ENCODE results near the gene TRDMT1. TPM values are rescaled to one million over a fixed set of nuclear protein-coding genes. Genes with fewer than 3 reads are reported as not detected.
A peak's percentile ranks its signal among the peaks of the same experiment; 100 is the strongest.

Gene TRDMT1
- total RNA-seq, 2 donors from 2014 or later = 8.1 to 13.0 TPM

- DNase-seq = no peak
- Histone ChIP-seq H3K36me3 (ENCODE audit: control insufficient read depth, insufficient read depth, low read length) (peaks cover 62% of the 10 kb centered on the region), H3K9me3 (ENCODE audit: control insufficient read depth, low read length) (no peaks in the 10 kb centered on the region), H3K9ac (ENCODE audit: extremely low read depth, low read length, poor library complexity, severe bottlenecking) (no peak overlapping the region), H3K27ac (ENCODE audit: low read depth, low read length) (no peak overlapping the region), H3K4me1 (ENCODE audit: control insufficient read depth, insufficient read depth, low read length) (no peaks in the 10 kb centered on the region), H3K4me3 (ENCODE audit: low read length) (no peak overlapping the region), H3K27me3 (ENCODE audit: control insufficient read depth, insufficient read depth, low read length, poor library complexity, severe bottlenecking) (peaks cover 2% of the 10 kb centered on the region)
- H3K4me3 Mint-ChIP-seq = no peak overlapping the region
- H3K27ac Mint-ChIP-seq = no peak overlapping the region
- no peak for TF ChIP-seq CTCF (conservative IDR thresholded peaks at IDR 0.05)
- H3K27me3 Mint-ChIP-seq (ENCODE audit: insufficient read depth) = peaks cover 15% of the 10 kb centered on the region
- no peaks in the 10 kb centered on the region for H3K4me1 Mint-ChIP-seq
- H3K9me3 Mint-ChIP-seq = no peaks in the 10 kb centered on the region
- peaks cover 15% of the 10 kb centered on the region for H3K36me3 Mint-ChIP-seq (ENCODE audit: low read depth)
- WGBS, 2 experiments (ENCODE audit: insufficient coverage in 1 of 2, insufficient read length in 1 of 2) = 96% methylated on average over 5 of the region's 5 CpGs
Observed at GRCh38 chr10:17234431-17234945, 33.0 kb upstream of the TRDMT1 start.

- TF ChIP-seq CTCF (conservative IDR thresholded peaks at IDR 0.05) = no peak
- Mint-ChIP-seq H3K4me1 (no peaks in the 10 kb centered on the region), H3K27ac (no peak overlapping the region), H3K36me3 (ENCODE audit: low read depth) (peaks cover 15% of the 10 kb centered on the region), H3K4me3 (no peak overlapping the region), H3K9me3 (no peaks in the 10 kb centered on the region), H3K27me3 (ENCODE audit: insufficient read depth) (peaks cover 25% of the 10 kb centered on the region)
- peaks cover 62% of the 10 kb centered on the region for H3K36me3 ChIP-seq (ENCODE audit: control insufficient read depth, insufficient read depth, low read length)
- no peak overlapping the region for H3K9ac ChIP-seq (ENCODE audit: extremely low read depth, low read length, poor library complexity, severe bottlenecking)
- H3K27ac ChIP-seq (ENCODE audit: low read depth, low read length) = no peak overlapping the region
- no peaks in the 10 kb centered on the region for H3K9me3 ChIP-seq (ENCODE audit: control insufficient read depth, low read length)
- H3K4me1 ChIP-seq (ENCODE audit: control insufficient read depth, insufficient read depth, low read length) = no peaks in the 10 kb centered on the region
- H3K27me3 ChIP-seq (ENCODE audit: control insufficient read depth, insufficient read depth, low read length, poor library complexity, severe bottlenecking) = peaks cover 6% of the 10 kb centered on the region
- 94 to 96% methylated on average over 10 to 14 of the region's 14 CpGs for WGBS, 2 experiments (ENCODE audit: insufficient coverage in 1 of 2, insufficient read length in 1 of 2)
- DNase-seq = no peak
- H3K4me3 ChIP-seq (ENCODE audit: low read length) = no peak overlapping the region
Observed at GRCh38 chr10:17233286-17233991, 32.0 kb upstream of the TRDMT1 start.

GRCh38 chr10:17232276-17232960 lies 30.9 kb upstream of the TRDMT1 start:
- DNase-seq = no peak
- peaks cover 35% of the 10 kb centered on the region for H3K27me3 Mint-ChIP-seq (ENCODE audit: insufficient read depth)
- Histone ChIP-seq H3K9ac (ENCODE audit: extremely low read depth, low read length, poor library complexity, severe bottlenecking) (no peak overlapping the region), H3K4me3 (ENCODE audit: low read length) (peak overlapping the region; percentile 93), H3K27ac (ENCODE audit: low read depth, low read length) (peak overlapping the region; percentile 97), H3K4me1 (ENCODE audit: control insufficient read depth, insufficient read depth, low read length) (no peaks in the 10 kb centered on the region), H3K9me3 (ENCODE audit: control insufficient read depth, low read length) (no peaks in the 10 kb centered on the region), H3K27me3 (ENCODE audit: control insufficient read depth, insufficient read depth, low read length, poor library complexity, severe bottlenecking) (peaks cover 16% of the 10 kb centered on the region), H3K36me3 (ENCODE audit: control insufficient read depth, insufficient read depth, low read length) (peaks cover 60% of the 10 kb centered on the region)
- H3K4me3 Mint-ChIP-seq = no peak overlapping the region
- H3K9me3 Mint-ChIP-seq = no peaks in the 10 kb centered on the region
- H3K27ac Mint-ChIP-seq = no peak overlapping the region
- H3K4me1 Mint-ChIP-seq = peaks cover 7% of the 10 kb centered on the region
- TF ChIP-seq CTCF (conservative IDR thresholded peaks at IDR 0.05) = no peak
- 91 to 96% methylated on average over 3 of the region's 3 CpGs for WGBS, 2 experiments (ENCODE audit: insufficient coverage in 1 of 2, insufficient read length in 1 of 2)
- H3K36me3 Mint-ChIP-seq (ENCODE audit: low read depth) = peaks cover 15% of the 10 kb centered on the region
